ENCODE measurements around the gene SCRT2. TPM values are rescaled to one million over a fixed set of nuclear protein-coding genes. Genes with fewer than 3 reads are reported as not detected.

The SCRT2 gene
- polyA plus RNA-seq, 1 of the 3 experiments (the other 2 are of a cell fraction), result not detected

GRCh38 chr20:710780-711450 is 35.3 kb upstream of the SCRT2 start:
- Histone ChIP-seq H3K36me3 (replicated peaks in 1 of 2; ENCODE audit: control insufficient read depth in 1 of 2, insufficient read depth in 2 of 2, low read length in 1 of 2) (no peaks in the 10 kb centered on the region), H3K27ac (ENCODE audit: low read depth in 2 of 2, low read length in 1 of 2) (no peak overlapping the region), H3K9ac (no peak overlapping the region), H3K27me3 (ENCODE audit: insufficient read depth) (peaks cover 8% of the 10 kb centered on the region; the same call in 1 of the 2 replicates), H3K79me2 (ENCODE audit: insufficient read depth) (no peaks in the 10 kb centered on the region), H3K9me3 (no peaks in the 10 kb centered on the region), H3K4me3 (ENCODE audit: low read depth in 2 of 2, low read length in 1 of 2) (no peak overlapping the region), H4K20me1 (ENCODE audit: insufficient read depth) (no peaks in the 10 kb centered on the region), H2AFZ (ENCODE audit: low read depth) (no peak overlapping the region), H3K4me1 (ENCODE audit: control insufficient read depth in 1 of 2, insufficient read depth in 2 of 2, low read depth in 1 of 2, low read length in 1 of 2) (peaks cover 0 to 7% of the 10 kb centered on the region in 2 experiments; a peak in 1 of 4 replicates), H3K4me2 (no peak overlapping the region), H3F3A (replicated peaks; ENCODE audit: insufficient read depth) (no peaks in the 10 kb centered on the region), H3K9me2 (no peaks in the 10 kb centered on the region)
- POLR2A ChIA-PET, result interaction anchor here (2.1 kb wide), 1 partner anchor 11 kb away, joined by 5 read pairs; no protein-coding TSS in a partner anchor
- TF ChIP-seq FOXM1 (IDR thresholded peaks at IDR 0.05; ENCODE audit: low read depth) (no peak), EZH2phosphoT487 (IDR thresholded peaks at IDR 0.05; ENCODE audit: borderline replicate concordance, low read depth) (no peak), EP300 (IDR thresholded peaks at IDR 0.05; ENCODE audit: borderline replicate concordance in 1 of 2, low read depth in 1 of 2, low read length in 1 of 2) (no peak), FOSL2 (IDR thresholded peaks at IDR 0.05; ENCODE audit: borderline replicate concordance, low read depth) (no peak), TAF1 (IDR thresholded peaks at IDR 0.05; ENCODE audit: borderline replicate concordance, low read depth, low read length) (no peak), MEF2A (IDR thresholded peaks at IDR 0.05; ENCODE audit: borderline replicate concordance, low read depth) (no peak), ELF1 (IDR thresholded peaks at IDR 0.05) (no peak)
- DNase-seq, result no peak
- CTCF ChIA-PET, result interaction anchor here (0.8 to 5.8 kb wide), 4 partner anchors 7 to 44 kb away, joined by 4 to 29 read pairs (median 6); no protein-coding TSS in a partner anchor
- 81% methylated on average over 18 of the region's 19 CpGs for WGBS (ENCODE audit: low lambda C conversion rate)

GRCh38 chr20:709991-710779 is 34.6 kb upstream of the SCRT2 start:
- Histone ChIP-seq H3K4me1 (ENCODE audit: control insufficient read depth in 1 of 2, insufficient read depth in 2 of 2, low read depth in 1 of 2, low read length in 1 of 2) (peaks cover 0 to 7% of the 10 kb centered on the region in 2 experiments; a peak in 1 of 4 replicates), H3K9me3 (no peaks in the 10 kb centered on the region), H3K79me2 (ENCODE audit: insufficient read depth) (no peaks in the 10 kb centered on the region), H3K27ac (ENCODE audit: low read depth in 2 of 2, low read length in 1 of 2) (no peak overlapping the region; a peak in 1 of 4 replicates), H3K4me2 (no peak overlapping the region), H3F3A (replicated peaks; ENCODE audit: insufficient read depth) (no peaks in the 10 kb centered on the region), H4K20me1 (ENCODE audit: insufficient read depth) (no peaks in the 10 kb centered on the region), H3K27me3 (ENCODE audit: insufficient read depth) (peaks cover 8% of the 10 kb centered on the region; the same call in 1 of the 2 replicates), H2AFZ (ENCODE audit: low read depth) (no peak overlapping the region), H3K9ac (no peak overlapping the region), H3K4me3 (ENCODE audit: low read depth in 2 of 2, low read length in 1 of 2) (peak overlapping the region in 1 of 2 experiments; percentile 34; a peak in 2 of 4 replicates), H3K36me3 (replicated peaks in 1 of 2; ENCODE audit: control insufficient read depth in 1 of 2, insufficient read depth in 2 of 2, low read length in 1 of 2) (no peaks in the 10 kb centered on the region), H3K9me2 (no peaks in the 10 kb centered on the region)
- no peak for TF ChIP-seq EZH2phosphoT487 (IDR thresholded peaks at IDR 0.05; ENCODE audit: borderline replicate concordance, low read depth)
- no peak for TF ChIP-seq CTCF (IDR thresholded peaks at IDR 0.05)
- no peak for TF ChIP-seq ELF1 (IDR thresholded peaks at IDR 0.05)
- no peak for TF ChIP-seq USF1 (IDR thresholded peaks at IDR 0.05; ENCODE audit: borderline replicate concordance, low read depth)
- TF ChIP-seq SIN3A (IDR thresholded peaks at IDR 0.05; ENCODE audit: borderline replicate concordance, low read depth, low read length), result no peak
- no peak for TF ChIP-seq GABPA (IDR thresholded peaks at IDR 0.05; ENCODE audit: low read depth)
- TF ChIP-seq SMC3 (IDR thresholded peaks at IDR 0.05; ENCODE audit: low read depth, low read length), result no peak
- no peak for TF ChIP-seq FOSL2 (IDR thresholded peaks at IDR 0.05; ENCODE audit: borderline replicate concordance, low read depth)
- no peak for TF ChIP-seq ZBTB33 (IDR thresholded peaks at IDR 0.05; ENCODE audit: borderline replicate concordance, low read depth)
- TF ChIP-seq RFX5 (IDR thresholded peaks at IDR 0.05; ENCODE audit: low read length), result no peak
- CTCF ChIA-PET, result interaction anchor here (0.8 to 5.8 kb wide), 6 partner anchors 8 to 43 kb away, joined by 3 to 29 read pairs (median 4); no protein-coding TSS in a partner anchor
- WGBS (ENCODE audit: low lambda C conversion rate), result 39% methylated on average over 35 of the region's 65 CpGs
- DNase-seq, result peak; percentile 93
- POLR2A ChIA-PET, result interaction anchor here (2.1 kb wide), 1 partner anchor 10 kb away, joined by 5 read pairs; no protein-coding TSS in a partner anchor

Data from SK-N-SH (cell line).